GM23338 (cell line): ENCODE data around the gene ANTXR2. TPM values are rescaled to one million over a fixed set of nuclear protein-coding genes. Genes with fewer than 3 reads are reported as not detected.

ENCODE experiments used
- CREB1 ChIP-seq: fragments of 250-450 bp; sonication (Bioruptor Pico); IDR thresholded peaks from 2 replicates; pipeline ENCODE4 v1.5.0; 2020; ENCODE audit warnings: low read depth, mild to moderate bottlenecking, moderate library complexity
- EZH2phosphoT487 ChIP-seq: fragments of 200-600 bp; sonication (generic); IDR thresholded peaks from one replicate; pipeline ENCODE4 v1.8.1; 2018; ENCODE audit warnings: antibody characterized with exemption; ENCODE audit not compliant: unreplicated experiment
- NANOG ChIP-seq: IDR thresholded peaks from 2 replicates; pipeline ENCODE4 v1.6.1; 2016; ENCODE audit warnings: antibody characterized with exemption, borderline replicate concordance
- POLR2AphosphoS5 ChIP-seq: IDR thresholded peaks from 2 replicates; pipeline ENCODE4 v1.6.1; 2016; ENCODE audit warnings: antibody characterized with exemption, low read depth
- polyA plus RNA-seq: library from polyadenylated mRNA; unstranded; fragments of >200 nt; fragmentation: Nextera tagmentation; extraction: Ambion mirVana; gene quantifications from 2 replicates; pipeline ENCODE4 v1.2.1, GENCODE V29; 2016
- total RNA-seq: library from RNA; depleted of rRNA; stranded (reverse); fragments of >200 nt; shearing (Covaris generic); gene quantifications from 2 replicates; pipeline ENCODE4 v1.2.3, GENCODE V29; 2014
- TF ChIP-seq, protein P1 (sequence below): fragments of 250-450 bp; sonication (Bioruptor Pico); IDR thresholded peaks from 2 replicates; pipeline ENCODE4 v1.5.0; 2020; ENCODE audit warnings: mild to moderate bottlenecking, moderate library complexity
- TF ChIP-seq, protein P2 (sequence below): IDR thresholded peaks from one replicate; pipeline ENCODE4 v1.6.1; 2018; ENCODE audit warnings: antibody characterized with exemption; ENCODE audit not compliant: unreplicated experiment

The ANTXR2 gene
- total and polyA plus RNA-seq, 2 experiments from 2014 or later = 2.0 to 5.3 TPM

DNA sequence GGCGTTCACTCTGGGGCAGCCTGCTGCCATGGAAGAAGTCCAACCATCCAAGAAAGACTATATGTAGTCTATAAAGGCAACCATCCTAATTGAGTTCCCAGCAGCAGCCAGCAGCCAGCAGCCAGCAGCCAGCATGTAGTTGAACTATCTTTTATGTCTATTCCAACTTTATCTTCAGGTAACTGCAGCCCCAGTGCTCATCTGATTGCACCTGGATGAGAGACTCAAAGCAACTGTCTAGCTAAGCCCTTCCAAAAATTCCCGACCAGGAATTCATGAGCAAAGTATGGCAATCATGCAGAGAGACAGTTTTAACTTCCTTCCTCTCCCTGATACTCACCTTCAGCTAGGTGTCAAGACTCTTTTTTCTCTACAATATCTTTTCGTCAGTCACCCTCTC lies 216.8 kb downstream of the ANTXR2 start (continued):
- TF ChIP-seq, protein P1, sequence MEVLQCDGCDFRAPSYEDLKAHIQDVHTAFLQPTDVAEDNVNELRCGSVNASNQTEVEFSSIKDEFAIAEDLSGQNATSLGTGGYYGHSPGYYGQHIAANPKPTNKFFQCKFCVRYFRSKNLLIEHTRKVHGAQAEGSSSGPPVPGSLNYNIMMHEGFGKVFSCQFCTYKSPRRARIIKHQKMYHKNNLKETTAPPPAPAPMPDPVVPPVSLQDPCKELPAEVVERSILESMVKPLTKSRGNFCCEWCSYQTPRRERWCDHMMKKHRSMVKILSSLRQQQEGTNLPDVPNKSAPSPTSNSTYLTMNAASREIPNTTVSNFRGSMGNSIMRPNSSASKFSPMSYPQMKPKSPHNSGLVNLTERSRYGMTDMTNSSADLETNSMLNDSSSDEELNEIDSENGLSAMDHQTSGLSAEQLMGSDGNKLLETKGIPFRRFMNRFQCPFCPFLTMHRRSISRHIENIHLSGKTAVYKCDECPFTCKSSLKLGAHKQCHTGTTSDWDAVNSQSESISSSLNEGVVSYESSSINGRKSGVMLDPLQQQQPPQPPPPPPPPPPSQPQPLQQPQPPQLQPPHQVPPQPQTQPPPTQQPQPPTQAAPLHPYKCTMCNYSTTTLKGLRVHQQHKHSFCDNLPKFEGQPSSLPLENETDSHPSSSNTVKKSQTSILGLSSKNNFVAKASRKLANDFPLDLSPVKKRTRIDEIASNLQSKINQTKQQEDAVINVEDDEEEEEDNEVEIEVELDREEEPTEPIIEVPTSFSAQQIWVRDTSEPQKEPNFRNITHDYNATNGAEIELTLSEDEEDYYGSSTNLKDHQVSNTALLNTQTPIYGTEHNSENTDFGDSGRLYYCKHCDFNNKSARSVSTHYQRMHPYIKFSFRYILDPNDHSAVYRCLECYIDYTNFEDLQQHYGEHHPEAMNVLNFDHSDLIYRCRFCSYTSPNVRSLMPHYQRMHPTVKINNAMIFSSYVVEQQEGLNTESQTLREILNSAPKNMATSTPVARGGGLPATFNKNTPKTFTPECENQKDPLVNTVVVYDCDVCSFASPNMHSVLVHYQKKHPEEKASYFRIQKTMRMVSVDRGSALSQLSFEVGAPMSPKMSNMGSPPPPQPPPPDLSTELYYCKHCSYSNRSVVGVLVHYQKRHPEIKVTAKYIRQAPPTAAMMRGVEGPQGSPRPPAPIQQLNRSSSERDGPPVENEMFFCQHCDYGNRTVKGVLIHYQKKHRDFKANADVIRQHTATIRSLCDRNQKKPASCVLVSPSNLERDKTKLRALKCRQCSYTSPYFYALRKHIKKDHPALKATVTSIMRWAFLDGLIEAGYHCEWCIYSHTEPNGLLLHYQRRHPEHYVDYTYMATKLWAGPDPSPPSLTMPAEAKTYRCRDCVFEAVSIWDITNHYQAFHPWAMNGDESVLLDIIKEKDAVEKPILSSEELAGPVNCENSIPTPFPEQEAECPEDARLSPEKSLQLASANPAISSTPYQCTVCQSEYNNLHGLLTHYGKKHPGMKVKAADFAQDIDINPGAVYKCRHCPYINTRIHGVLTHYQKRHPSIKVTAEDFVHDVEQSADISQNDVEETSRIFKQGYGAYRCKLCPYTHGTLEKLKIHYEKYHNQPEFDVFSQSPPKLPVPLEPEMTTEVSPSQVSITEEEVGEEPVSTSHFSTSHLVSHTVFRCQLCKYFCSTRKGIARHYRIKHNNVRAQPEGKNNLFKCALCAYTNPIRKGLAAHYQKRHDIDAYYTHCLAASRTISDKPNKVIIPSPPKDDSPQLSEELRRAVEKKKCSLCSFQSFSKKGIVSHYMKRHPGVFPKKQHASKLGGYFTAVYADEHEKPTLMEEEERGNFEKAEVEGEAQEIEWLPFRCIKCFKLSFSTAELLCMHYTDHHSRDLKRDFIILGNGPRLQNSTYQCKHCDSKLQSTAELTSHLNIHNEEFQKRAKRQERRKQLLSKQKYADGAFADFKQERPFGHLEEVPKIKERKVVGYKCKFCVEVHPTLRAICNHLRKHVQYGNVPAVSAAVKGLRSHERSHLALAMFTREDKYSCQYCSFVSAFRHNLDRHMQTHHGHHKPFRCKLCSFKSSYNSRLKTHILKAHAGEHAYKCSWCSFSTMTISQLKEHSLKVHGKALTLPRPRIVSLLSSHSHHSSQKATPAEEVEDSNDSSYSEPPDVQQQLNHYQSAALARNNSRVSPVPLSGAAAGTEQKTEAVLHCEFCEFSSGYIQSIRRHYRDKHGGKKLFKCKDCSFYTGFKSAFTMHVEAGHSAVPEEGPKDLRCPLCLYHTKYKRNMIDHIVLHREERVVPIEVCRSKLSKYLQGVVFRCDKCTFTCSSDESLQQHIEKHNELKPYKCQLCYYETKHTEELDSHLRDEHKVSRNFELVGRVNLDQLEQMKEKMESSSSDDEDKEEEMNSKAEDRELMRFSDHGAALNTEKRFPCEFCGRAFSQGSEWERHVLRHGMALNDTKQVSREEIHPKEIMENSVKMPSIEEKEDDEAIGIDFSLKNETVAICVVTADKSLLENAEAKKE (CRISPR knock-in tag) = no peak
- TF ChIP-seq NANOG = no peak
- TF ChIP-seq CREB1 (CRISPR knock-in tag) = no peak
- TF ChIP-seq, protein P2, sequence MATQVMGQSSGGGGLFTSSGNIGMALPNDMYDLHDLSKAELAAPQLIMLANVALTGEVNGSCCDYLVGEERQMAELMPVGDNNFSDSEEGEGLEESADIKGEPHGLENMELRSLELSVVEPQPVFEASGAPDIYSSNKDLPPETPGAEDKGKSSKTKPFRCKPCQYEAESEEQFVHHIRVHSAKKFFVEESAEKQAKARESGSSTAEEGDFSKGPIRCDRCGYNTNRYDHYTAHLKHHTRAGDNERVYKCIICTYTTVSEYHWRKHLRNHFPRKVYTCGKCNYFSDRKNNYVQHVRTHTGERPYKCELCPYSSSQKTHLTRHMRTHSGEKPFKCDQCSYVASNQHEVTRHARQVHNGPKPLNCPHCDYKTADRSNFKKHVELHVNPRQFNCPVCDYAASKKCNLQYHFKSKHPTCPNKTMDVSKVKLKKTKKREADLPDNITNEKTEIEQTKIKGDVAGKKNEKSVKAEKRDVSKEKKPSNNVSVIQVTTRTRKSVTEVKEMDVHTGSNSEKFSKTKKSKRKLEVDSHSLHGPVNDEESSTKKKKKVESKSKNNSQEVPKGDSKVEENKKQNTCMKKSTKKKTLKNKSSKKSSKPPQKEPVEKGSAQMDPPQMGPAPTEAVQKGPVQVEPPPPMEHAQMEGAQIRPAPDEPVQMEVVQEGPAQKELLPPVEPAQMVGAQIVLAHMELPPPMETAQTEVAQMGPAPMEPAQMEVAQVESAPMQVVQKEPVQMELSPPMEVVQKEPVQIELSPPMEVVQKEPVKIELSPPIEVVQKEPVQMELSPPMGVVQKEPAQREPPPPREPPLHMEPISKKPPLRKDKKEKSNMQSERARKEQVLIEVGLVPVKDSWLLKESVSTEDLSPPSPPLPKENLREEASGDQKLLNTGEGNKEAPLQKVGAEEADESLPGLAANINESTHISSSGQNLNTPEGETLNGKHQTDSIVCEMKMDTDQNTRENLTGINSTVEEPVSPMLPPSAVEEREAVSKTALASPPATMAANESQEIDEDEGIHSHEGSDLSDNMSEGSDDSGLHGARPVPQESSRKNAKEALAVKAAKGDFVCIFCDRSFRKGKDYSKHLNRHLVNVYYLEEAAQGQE = no peak
- no peak for TF ChIP-seq EZH2phosphoT487
- no peak for TF ChIP-seq POLR2AphosphoS5
